Erythroblast (primary cell): ENCODE results near the gene POP5.

ENCODE experiments used
- GATA1 ChIP-seq: IDR thresholded peaks from 2 replicates; pipeline ENCODE4 v1.6.1; 2011; ENCODE audit warnings: low read depth, mild to moderate bottlenecking, control low read depth, low read length, moderate library complexity
- POLR2A ChIP-seq: IDR thresholded peaks from 2 replicates; pipeline ENCODE4 v1.6.1; 2011; ENCODE audit warnings: mild to moderate bottlenecking, low read length

DNA sequence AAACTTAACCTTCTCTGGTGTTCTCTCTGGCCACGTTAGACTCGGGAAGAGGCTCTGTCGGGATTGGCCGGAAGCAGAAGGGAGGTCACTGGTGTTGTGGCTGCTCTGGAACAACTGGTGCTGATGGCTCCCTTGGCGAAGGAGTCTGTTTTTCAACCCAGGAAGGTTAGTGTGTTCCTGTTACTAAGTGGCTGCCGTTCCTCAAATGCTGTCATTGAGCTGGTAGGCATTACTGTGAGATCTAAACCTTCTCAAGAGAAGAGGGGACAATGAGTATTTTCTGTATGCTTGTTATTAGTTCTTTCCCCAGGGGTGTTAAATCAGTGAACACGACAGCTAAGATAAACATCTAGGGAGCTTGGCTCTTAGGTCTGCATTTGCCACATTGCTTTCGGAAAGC is 18.3 kb downstream of the POP5 start:
- TF ChIP-seq POLR2A = no peak
- TF ChIP-seq GATA1 = no peak
